GM12878 (cell line): Measurements from ENCODE around the gene USE1. TPM values are rescaled to one million over a fixed set of nuclear protein-coding genes. Genes with fewer than 3 reads are reported as not detected.

Experiments
- ATAC-seq: fragments of 200-7000 bp; cut with Tn5 transposase; 3 replicates; pipeline ENCODE4 v1.9.1; 2020; ENCODE audit warnings: mild to moderate bottlenecking, moderate library complexity
- BruUV-seq: library from RNA; stranded (reverse); fragments of 400-500 nt; replicated peaks from 2 replicates; lab custom pipeline; 2021; lab: Mats Ljungman, UMichigan
- CTCF ChIA-PET: fragments of 300-600 bp; sonication (Branson Sonifier 250); formaldehyde crosslinking; extraction: SDS; loops from one replicate; lab custom pipeline; 2021; ENCODE audit warnings: inconsistent platforms; lab: Yijun Ruan, JAX
- POLR2A ChIA-PET: fragments of 350-600 bp; formaldehyde crosslinking; extraction: SDS; loops from one replicate; lab custom pipeline; 2021; ENCODE audit warnings: inconsistent platforms; lab: Charles Lee
- RAD21 ChIA-PET: fragments of 300-600 bp; sonication (Branson Sonifier 250); formaldehyde crosslinking; loops from one replicate; lab custom pipeline; 2023; ENCODE audit warnings: antibody characterized with exemption; ENCODE audit not compliant: unreplicated experiment; lab: Charles Lee
- SMC1A ChIA-PET: fragments of 300-600 bp; sonication (Branson Sonifier 250); formaldehyde crosslinking; loops from one replicate; lab custom pipeline; 2023; ENCODE audit not compliant: unreplicated experiment, uncharacterized antibody; lab: Charles Lee
- DNase-seq: peaks from one replicate; pipeline ENCODE4 v3.0.0-alpha.2; 2011; ENCODE audit warnings: low read depth, low spot score
- FAIRE-seq: peaks from 3 replicates; lab custom pipeline; 2011; peaks lifted over from hg19 to GRCh38; lab: Jason Lieb, UNC
- H2AFZ ChIP-seq: 2 replicates; pipeline ENCODE4 v1.6.0; 2011; ENCODE audit warnings: low read depth, low read length, control low read depth; ENCODE audit not compliant: control insufficient read depth
- H3K27ac ChIP-seq: 2 replicates; pipeline ENCODE4 v1.5.1; 2011; ENCODE audit warnings: control low read depth; ENCODE audit not compliant: control insufficient read depth, insufficient read depth
- H3K27me3 ChIP-seq, 2 experiments: replicated peaks in 1 of 2; 2 replicates each; pipeline versions ENCODE4 v1.6.0 to v1.6.1; 2011; ENCODE audit warnings: low read length in 1 of 2; ENCODE audit not compliant: control insufficient read depth in 2 of 2, insufficient read depth in 2 of 2
- H3K36me3 ChIP-seq, 2 experiments: 2 replicates each; pipeline ENCODE4 v1.5.1; 2011; ENCODE audit warnings: low read length in 1 of 2; ENCODE audit not compliant: control insufficient read depth in 2 of 2, insufficient read depth in 2 of 2
- H3K4me1 ChIP-seq: 2 replicates; pipeline ENCODE4 v1.6.1; 2011; ENCODE audit warnings: mild to moderate bottlenecking, low read length, moderate library complexity, mixed read lengths; ENCODE audit not compliant: control insufficient read depth, insufficient read depth
- H3K4me2 ChIP-seq: 2 replicates; pipeline ENCODE4 v1.6.0; 2011; ENCODE audit warnings: control low read depth; ENCODE audit not compliant: control insufficient read depth, insufficient read depth
- H3K4me3 ChIP-seq: fragments of 200-600 bp; sonication (generic); 2 replicates; pipeline ENCODE4 v1.5.1; 2016
- H3K79me2 ChIP-seq: 2 replicates; pipeline ENCODE4 v1.6.0; 2011; ENCODE audit warnings: low read length; ENCODE audit not compliant: control insufficient read depth, insufficient read depth
- H3K9ac ChIP-seq: 2 replicates; pipeline ENCODE4 v1.8.0; 2011; ENCODE audit warnings: low read length, control low read depth, mixed read lengths; ENCODE audit not compliant: control insufficient read depth, insufficient read depth
- H3K9me3 ChIP-seq: replicated peaks from 3 replicates; pipeline ENCODE4 v1.5.1; 2011; ENCODE audit warnings: mild to moderate bottlenecking, low read length; ENCODE audit not compliant: control insufficient read depth, insufficient read depth
- H4K20me1 ChIP-seq: 2 replicates; pipeline ENCODE4 v1.6.0; 2011; ENCODE audit not compliant: control insufficient read depth, insufficient read depth
- BCL11A ChIP-seq: IDR thresholded peaks from 2 replicates; pipeline ENCODE4 v1.6.1; 2011; ENCODE audit warnings: low read depth, low read length
- EED ChIP-seq: sonication (generic); IDR thresholded peaks from 2 replicates; pipeline ENCODE4 v1.6.1; 2016; ENCODE audit warnings: antibody characterized with exemption, low read depth
- EGR1 ChIP-seq, 2 experiments: IDR thresholded peaks; 1 replicate in 1 of 2; 2 replicates in 1 of 2; pipeline ENCODE4 v1.6.1; 2011 to 2012; ENCODE audit warnings: low read depth in 2 of 2, low read length in 2 of 2, borderline replicate concordance in 1 of 2, mild to moderate bottlenecking in 1 of 2, moderate library complexity in 1 of 2
- NBN ChIP-seq: fragments of 450-650 bp; IDR thresholded peaks from 2 replicates; pipeline ENCODE4 v1.6.1; 2016
- NFYB ChIP-seq: IDR thresholded peaks from 2 replicates; pipeline ENCODE4 v1.6.1; 2011; ENCODE audit warnings: low read depth, mild to moderate bottlenecking, low read length, improper control_type of control experiment, moderate library complexity; ENCODE audit not compliant: insufficient read depth
- RUNX3 ChIP-seq: IDR thresholded peaks from 2 replicates; pipeline ENCODE4 v1.6.1; 2012; ENCODE audit warnings: low read length, inconsistent platforms
- TCF7 ChIP-seq: IDR thresholded peaks from 2 replicates; pipeline ENCODE4 v1.6.1; 2014; ENCODE audit warnings: antibody characterized with exemption, borderline replicate concordance
- WRNIP1 ChIP-seq: IDR thresholded peaks from 2 replicates; pipeline ENCODE4 v1.6.1; 2011; ENCODE audit warnings: low read depth, low read length, improper control_type of control experiment, borderline replicate concordance
- YBX1 ChIP-seq: fragments of 450-650 bp; IDR thresholded peaks from 2 replicates; pipeline ENCODE4 v1.6.1; 2016; ENCODE audit warnings: antibody characterized with exemption
- WGBS: methylation state at CpG from one replicate; pipeline ENCODE4 v1.1.6; 2016; ENCODE audit warnings: low lambda C conversion rate; ENCODE audit not compliant: insufficient replicate concordance, insufficient coverage; ENCODE audit errors: missing lambda C conversion rate; 5-methylcytosine and 5-hydroxymethylcytosine counted together
- in situ Hi-C: fragments of 300-500 bp; cut with MboI; formaldehyde crosslinking; loops from 9 replicates; pipeline ENCODE4 v1.14.3; 2018; ENCODE audit warnings: mixed read lengths
- intact Hi-C: fragments of 100-400 bp; cut with micrococcal nuclease; formaldehyde crosslinking; loops from one replicate; pipeline ENCODE4 v1.14.2; 2022; ENCODE audit not compliant: unreplicated experiment
- polyA plus RNA-seq, 11 experiments: library from polyadenylated mRNA; depleted of rRNA in 4 of 11; unstranded in 6 of 11; stranded (reverse) in 5 of 11; fragments of >200 nt; fragmentation: Nextera tagmentation in 4 of 11; fragmentation: Illumina TruSeq in 1 of 11; extraction: Ambion mirVana in 4 of 11; extraction: Trizol in 1 of 11; gene quantifications; 1 replicate in 1 of 11; 2 replicates in 10 of 11; pipeline versions ENCODE4 v1.2.1 to v1.2.3, GENCODE V29; 2011 to 2016; ENCODE audit warnings: inconsistent platforms in 2 of 11, missing spikeins in 2 of 11, low read depth in 1 of 11
- total RNA-seq, 4 experiments: library from RNA; depleted of rRNA in 3 of 4; stranded (reverse); fragments of >200 nt in 3 of 4; fragmentation: Illumina TruSeq in 1 of 4; extraction: Trizol in 1 of 4; gene quantifications; 2 replicates each; pipeline versions ENCODE4 v1.2.1 to v1.2.3, GENCODE V29; 2013 to 2021
- TF ChIP-seq, protein P1 (sequence below): fragments of 450-650 bp; IDR thresholded peaks from 2 replicates; pipeline ENCODE4 v1.6.1; 2017; ENCODE audit warnings: mild to moderate bottlenecking, moderate library complexity

Gene USE1
- total and polyA plus RNA-seq, 10 of the 15 experiments (the other 5 are each of a cell fraction or from before 2014, with no cell fraction given), result 9.7 to 24.0 (median 16.1) TPM

- Histone ChIP-seq H3K4me3 (no peak overlapping the region), H3K4me2 (no peak overlapping the region), H3K4me1 (peaks cover 24% of the 10 kb centered on the region), H4K20me1 (no peaks in the 10 kb centered on the region), H3K9me3 (no peaks in the 10 kb centered on the region), H3K79me2 (no peaks in the 10 kb centered on the region), H3K9ac (no peak overlapping the region), H3K27ac (no peak overlapping the region), H2AFZ (no peak overlapping the region), H3K36me3 (peaks cover 30 to 34% of the 10 kb centered on the region in 2 experiments), H3K27me3 (no peaks in the 10 kb centered on the region)
- intact Hi-C loops, result loop anchor here (10.0 kb wide), 1 partner anchor 116 kb away; no protein-coding TSS in a partner anchor
- no peak for DNase-seq
- no peak for FAIRE-seq
- ChIA-PET CTCF (no interaction called here), POLR2A (no interaction called here), RAD21 (no interaction called here), SMC1A (no interaction called here)
- 57% methylated on average over 22 of the region's 22 CpGs for WGBS
- TF ChIP-seq RUNX3, result no peak
- no peak for TF ChIP-seq EGR1 (IDR thresholded peaks at IDR 0.05; ENCODE audit: borderline replicate concordance in 1 of 2, low read depth in 2 of 2, low read length in 2 of 2)
- no peak for TF ChIP-seq YBX1
- no peak for TF ChIP-seq NBN
- no peak for TF ChIP-seq TCF7
- TF ChIP-seq EED, result no peak
- TF ChIP-seq NFYB, result no peak
- TF ChIP-seq BCL11A, result no peak
- TF ChIP-seq, protein P1, sequence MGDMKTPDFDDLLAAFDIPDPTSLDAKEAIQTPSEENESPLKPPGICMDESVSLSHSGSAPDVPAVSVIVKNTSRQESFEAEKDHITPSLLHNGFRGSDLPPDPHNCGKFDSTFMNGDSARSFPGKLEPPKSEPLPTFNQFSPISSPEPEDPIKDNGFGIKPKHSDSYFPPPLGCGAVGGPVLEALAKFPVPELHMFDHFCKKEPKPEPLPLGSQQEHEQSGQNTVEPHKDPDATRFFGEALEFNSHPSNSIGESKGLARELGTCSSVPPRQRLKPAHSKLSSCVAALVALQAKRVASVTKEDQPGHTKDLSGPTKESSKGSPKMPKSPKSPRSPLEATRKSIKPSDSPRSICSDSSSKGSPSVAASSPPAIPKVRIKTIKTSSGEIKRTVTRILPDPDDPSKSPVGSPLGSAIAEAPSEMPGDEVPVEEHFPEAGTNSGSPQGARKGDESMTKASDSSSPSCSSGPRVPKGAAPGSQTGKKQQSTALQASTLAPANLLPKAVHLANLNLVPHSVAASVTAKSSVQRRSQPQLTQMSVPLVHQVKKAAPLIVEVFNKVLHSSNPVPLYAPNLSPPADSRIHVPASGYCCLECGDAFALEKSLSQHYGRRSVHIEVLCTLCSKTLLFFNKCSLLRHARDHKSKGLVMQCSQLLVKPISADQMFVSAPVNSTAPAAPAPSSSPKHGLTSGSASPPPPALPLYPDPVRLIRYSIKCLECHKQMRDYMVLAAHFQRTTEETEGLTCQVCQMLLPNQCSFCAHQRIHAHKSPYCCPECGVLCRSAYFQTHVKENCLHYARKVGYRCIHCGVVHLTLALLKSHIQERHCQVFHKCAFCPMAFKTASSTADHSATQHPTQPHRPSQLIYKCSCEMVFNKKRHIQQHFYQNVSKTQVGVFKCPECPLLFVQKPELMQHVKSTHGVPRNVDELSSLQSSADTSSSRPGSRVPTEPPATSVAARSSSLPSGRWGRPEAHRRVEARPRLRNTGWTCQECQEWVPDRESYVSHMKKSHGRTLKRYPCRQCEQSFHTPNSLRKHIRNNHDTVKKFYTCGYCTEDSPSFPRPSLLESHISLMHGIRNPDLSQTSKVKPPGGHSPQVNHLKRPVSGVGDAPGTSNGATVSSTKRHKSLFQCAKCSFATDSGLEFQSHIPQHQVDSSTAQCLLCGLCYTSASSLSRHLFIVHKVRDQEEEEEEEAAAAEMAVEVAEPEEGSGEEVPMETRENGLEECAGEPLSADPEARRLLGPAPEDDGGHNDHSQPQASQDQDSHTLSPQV, result no peak
- no peak for TF ChIP-seq WRNIP1
- in situ Hi-C loops, result no loop called here
- ATAC-seq, result no peak
- BruUV-seq, result no TSS peak
These were observed 34.0 kb upstream of the USE1 start for GRCh38 chr19:17180997-17181702.
